ENCODE results near the gene MIA.

DNA sequence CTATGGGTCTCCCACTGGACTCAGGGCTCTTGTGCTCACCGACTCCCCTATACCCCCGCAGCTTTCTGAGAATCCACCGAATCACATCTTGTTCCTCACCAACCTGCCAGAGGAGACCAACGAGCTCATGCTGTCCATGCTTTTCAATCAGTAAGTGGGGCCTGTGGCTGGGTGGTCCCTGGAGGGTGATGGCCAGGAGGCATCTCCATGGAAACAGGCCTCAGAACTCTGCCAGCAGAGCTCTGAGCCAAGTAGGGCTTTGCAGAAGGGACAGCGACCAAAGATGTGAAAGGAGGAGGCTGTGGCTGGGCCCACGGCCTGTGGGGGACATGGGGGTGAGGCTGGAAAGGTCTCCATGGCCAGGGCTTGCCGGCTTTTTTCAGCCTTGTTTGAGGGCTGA, 11.8 kb upstream of the MIA start:
- TF ChIP-seq, protein P1, sequence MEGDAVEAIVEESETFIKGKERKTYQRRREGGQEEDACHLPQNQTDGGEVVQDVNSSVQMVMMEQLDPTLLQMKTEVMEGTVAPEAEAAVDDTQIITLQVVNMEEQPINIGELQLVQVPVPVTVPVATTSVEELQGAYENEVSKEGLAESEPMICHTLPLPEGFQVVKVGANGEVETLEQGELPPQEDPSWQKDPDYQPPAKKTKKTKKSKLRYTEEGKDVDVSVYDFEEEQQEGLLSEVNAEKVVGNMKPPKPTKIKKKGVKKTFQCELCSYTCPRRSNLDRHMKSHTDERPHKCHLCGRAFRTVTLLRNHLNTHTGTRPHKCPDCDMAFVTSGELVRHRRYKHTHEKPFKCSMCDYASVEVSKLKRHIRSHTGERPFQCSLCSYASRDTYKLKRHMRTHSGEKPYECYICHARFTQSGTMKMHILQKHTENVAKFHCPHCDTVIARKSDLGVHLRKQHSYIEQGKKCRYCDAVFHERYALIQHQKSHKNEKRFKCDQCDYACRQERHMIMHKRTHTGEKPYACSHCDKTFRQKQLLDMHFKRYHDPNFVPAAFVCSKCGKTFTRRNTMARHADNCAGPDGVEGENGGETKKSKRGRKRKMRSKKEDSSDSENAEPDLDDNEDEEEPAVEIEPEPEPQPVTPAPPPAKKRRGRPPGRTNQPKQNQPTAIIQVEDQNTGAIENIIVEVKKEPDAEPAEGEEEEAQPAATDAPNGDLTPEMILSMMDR (IDR thresholded peaks at IDR 0.05; ENCODE audit: low read length), result no peak
- no peak for TF ChIP-seq EZH2 (IDR thresholded peaks at IDR 0.05; ENCODE audit: borderline replicate concordance, low read length)

Measured in OCI-LY1 (cell line).